Right hindlimb (tissue), 1 donor: ENCODE measurements around the gene SLC22A8.
"Not testable (repeated sequence)": the region's sequence is repeated elsewhere in the genome, so short reads cannot be mapped to it uniquely, and the experiment has no call there.

Experiments
- DNase-seq: peaks from one replicate; pipeline ENCODE4 v3.0.0-alpha.2; 2018

Gene SLC22A8

GRCh38 chr11:62985041-62985750 is 30.4 kb downstream of the SLC22A8 start:
- no peak for DNase-seq

GRCh38 chr11:62984451-62984991 is 31.1 kb downstream of the SLC22A8 start, which contains the start of gene SLC22A6:
TSS of gene SLC22A6 (minus strand) at chr11:62984967. CDS start at chr11:62984690, 277 bp downstream.
- DNase-seq = no peak

- DNase-seq = no peak
These were observed 32.0 kb downstream of the SLC22A8 start for GRCh38 chr11:62983536-62984199.

GRCh38 chr11:62981743-62982142 is 33.9 kb downstream of the SLC22A8 start:
- DNase-seq = no peak

GRCh38 chr11:62980133-62980760 is 35.4 kb downstream of the SLC22A8 start:
- no peak for DNase-seq

- DNase-seq = no peak
These were observed 39.5 kb downstream of the SLC22A8 start for GRCh38 chr11:62976109-62976508.

- DNase-seq = no peak
These were observed 40.7 kb downstream of the SLC22A8 start for GRCh38 chr11:62974848-62975522.

- no peak for DNase-seq
These were observed 50.1 kb downstream of the SLC22A8 start for GRCh38 chr11:62965574-62965973.

GRCh38 chr11:62962391-62962790 is 53.2 kb downstream of the SLC22A8 start:
- DNase-seq = no peak

- DNase-seq = no peak
These were observed 54.5 kb downstream of the SLC22A8 start for GRCh38 chr11:62961017-62961570.

- DNase-seq = no peak
These were observed 56.1 kb downstream of the SLC22A8 start for GRCh38 chr11:62959422-62959980.

GRCh38 chr11:62958547-62959421 is 56.9 kb downstream of the SLC22A8 start:
- peak; percentile 83 for DNase-seq

- DNase-seq = no peak
These were observed 58.5 kb downstream of the SLC22A8 start for GRCh38 chr11:62957147-62957546.

GRCh38 chr11:62954478-62954877 is 61.2 kb downstream of the SLC22A8 start:
- DNase-seq = no peak

GRCh38 chr11:62953811-62954210 is 61.8 kb downstream of the SLC22A8 start:
- DNase-seq = no peak

GRCh38 chr11:62948765-62949320 is 66.8 kb downstream of the SLC22A8 start:
- no peak for DNase-seq

GRCh38 chr11:62945538-62945937 is 70.1 kb downstream of the SLC22A8 start:
- DNase-seq = not testable (repeated sequence)
